T-cell (primary cell): ENCODE measurements around the gene IRAG1. TPM values are rescaled to one million over a fixed set of nuclear protein-coding genes. Genes with fewer than 3 reads are reported as not detected.
"Not testable (repeated sequence)": the region's sequence is repeated elsewhere in the genome, so short reads cannot be mapped to it uniquely, and the experiment has no call there.

ENCODE experiments used
- ATAC-seq, 4 experiments: fragments of 200-7000 bp in 3 of 4; fragments of 150-1000 bp in 1 of 4; cut with Tn5 transposase; replicated peaks in 1 of 4; 1 replicate in 3 of 4; 2 replicates in 1 of 4; pipeline ENCODE4 v1.10.0; 2021; ENCODE audit warnings: moderate library complexity in 3 of 4, mild to moderate bottlenecking in 2 of 4, moderate number of reproducible peaks in 1 of 4
- CTCF ChIA-PET, 2 donors: fragments of 300-600 bp; sonication (Branson Sonifier 250); formaldehyde crosslinking; loops; one replicate each; lab custom pipeline; 2022; ENCODE audit warnings: antibody characterized with exemption in 2 of 2; lab: Charles Lee
- POLR2A ChIA-PET, 2 donors: fragments of 300-600 bp; sonication (Branson Sonifier 250); formaldehyde crosslinking; loops; one replicate each; lab custom pipeline; 2022; ENCODE audit warnings: antibody characterized with exemption in 2 of 2; lab: Charles Lee
- DNase-seq, 35 experiments: peaks; one replicate each; pipeline versions ENCODE4 v3.0.0 to v3.0.0-alpha.2; 2013 to 2023
- H3K27ac ChIP-seq: one replicate; pipeline ENCODE4 v1.5.1; 2013; ENCODE audit warnings: low read length
- H3K27me3 ChIP-seq, 2 experiments: replicated peaks in 1 of 2; 1 replicate in 1 of 2; 2 replicates in 1 of 2; pipeline versions ENCODE4 v1.6.1 to v1.7.0; 2013; ENCODE audit warnings: low read length in 1 of 2, mixed read lengths in 1 of 2; ENCODE audit not compliant: control insufficient read depth in 2 of 2, insufficient read depth in 2 of 2; ENCODE audit errors: extremely low read depth in 1 of 2
- H3K36me3 ChIP-seq, 2 donors: 1 replicate in 1 of 2; 2 replicates in 1 of 2; pipeline versions ENCODE4 v1.6.1 to v1.7.0; 2013; ENCODE audit warnings: low read length in 1 of 2; ENCODE audit not compliant: control insufficient read depth in 2 of 2, insufficient read depth in 1 of 2; ENCODE audit errors: extremely low read depth in 1 of 2
- H3K4me1 ChIP-seq, 2 experiments: 1 replicate in 1 of 2; 2 replicates in 1 of 2; pipeline versions ENCODE4 v1.6.1 to v1.7.0; 2013; ENCODE audit warnings: low read length in 2 of 2, mixed read lengths in 1 of 2; ENCODE audit not compliant: insufficient read depth in 2 of 2, control insufficient read depth in 1 of 2; ENCODE audit errors: extremely low read depth in 1 of 2
- H3K4me3 ChIP-seq, 2 donors: 1 replicate in 1 of 2; 2 replicates in 1 of 2; pipeline versions ENCODE4 v1.5.1 to v1.7.0; 2013; ENCODE audit warnings: mild to moderate bottlenecking in 2 of 2, low read length in 1 of 2, moderate library complexity in 1 of 2; ENCODE audit not compliant: control insufficient read depth in 1 of 2; ENCODE audit errors: extremely low read depth in 1 of 2
- H3K9me3 ChIP-seq: 2 replicates; pipeline ENCODE4 v1.7.0; 2013
- H3K27ac Mint-ChIP-seq, 2 donors: one replicate each; pipeline ENCODE4 v1.8.0; 2020 to 2021; ENCODE audit warnings: mild to moderate bottlenecking in 2 of 2, mixed read lengths in 2 of 2
- H3K27me3 Mint-ChIP-seq, 2 donors: one replicate each; pipeline ENCODE4 v1.8.0; 2021 to 2022; ENCODE audit warnings: mixed read lengths in 2 of 2
- H3K36me3 Mint-ChIP-seq: one replicate; pipeline ENCODE4 v1.8.0; 2021; ENCODE audit warnings: mixed read lengths
- H3K4me1 Mint-ChIP-seq, 3 donors: one replicate each; pipeline ENCODE4 v1.8.0; 2020 to 2022; ENCODE audit warnings: mixed read lengths in 3 of 3, mild to moderate bottlenecking in 1 of 3
- H3K4me3 Mint-ChIP-seq, 3 donors: one replicate each; pipeline ENCODE4 v1.8.0; 2020 to 2022; ENCODE audit warnings: mild to moderate bottlenecking in 3 of 3, mixed read lengths in 3 of 3, moderate library complexity in 3 of 3
- H3K9me3 Mint-ChIP-seq, 3 donors: one replicate each; pipeline ENCODE4 v1.8.0; 2020 to 2022; ENCODE audit warnings: mixed read lengths in 3 of 3
- WGBS: methylation state at CpG from one replicate; pipeline ENCODE4 v1.1.5; 2013; ENCODE audit warnings: missing lambda C conversion rate; ENCODE audit not compliant: insufficient coverage; 5-methylcytosine and 5-hydroxymethylcytosine counted together
- total RNA-seq, 35 experiments: library from RNA in 6 of 35; stranded (reverse) in 6 of 35; fragments of 120-200 nt in 1 of 35; gene quantifications; one replicate each; pipeline versions ENCODE4 v1.2.1 to v1.2.4 and lab custom pipeline; 2013 to 2026

IRAG1 gene
- total RNA-seq, 5 donors from 2014 or later (not counting 1 experiment from before 2014, with no cell fraction given), result 0.06 to 0.20 TPM; not detected in 3

DNA sequence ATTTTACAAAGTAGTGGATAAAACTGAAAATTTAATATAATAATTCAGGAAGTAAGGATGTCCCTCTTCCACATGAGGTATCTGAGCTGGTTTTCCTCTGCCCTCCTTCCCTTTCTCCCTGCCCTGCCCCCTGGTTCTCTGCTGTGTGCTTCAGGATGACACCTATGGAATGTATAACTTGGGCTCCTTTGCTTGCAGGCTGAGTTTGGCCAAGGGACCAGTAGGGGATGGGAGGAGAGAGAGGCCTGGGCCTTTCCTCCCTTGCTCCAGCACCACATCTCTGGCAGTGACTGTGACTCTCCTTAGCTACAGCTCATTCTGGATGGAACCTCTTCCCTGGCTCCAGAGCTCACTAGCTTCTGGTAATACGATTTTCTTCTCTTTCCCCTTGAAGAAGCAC lies 10.1 kb downstream of the IRAG1 start:
- POLR2A ChIA-PET, result interaction anchor here in 1 of 2 donors (0.7 kb wide), 1 partner anchor 949 kb away, joined by 5 read pairs; no protein-coding TSS in a partner anchor
- no CpG with 5 or more reads among the region's 1 CpG for WGBS
- Mint-ChIP-seq H3K4me3 (no peak overlapping the region), H3K27me3 (peaks cover 12 to 16% of the 10 kb centered on the region in 2 donors), H3K9me3 (no peaks in the 10 kb centered on the region), H3K27ac (no peak overlapping the region), H3K4me1 (no peaks in the 10 kb centered on the region), H3K36me3 (no peaks in the 10 kb centered on the region)
- H3K4me1 ChIP-seq, result no peaks in the 10 kb centered on the region
- DNase-seq, result no peak
- H3K27me3 ChIP-seq, result peaks cover 0 to 11% of the 10 kb centered on the region in 2 experiments
- no peak overlapping the region for H3K27ac ChIP-seq
- H3K4me3 ChIP-seq, result no peak overlapping the region
- no peaks in the 10 kb centered on the region for H3K9me3 ChIP-seq
- CTCF ChIA-PET, result interaction anchor here in 1 of 2 donors (0.6 kb wide), 1 partner anchor 318 kb away, joined by 3 read pairs; no protein-coding TSS in a partner anchor
- H3K36me3 ChIP-seq, result no peaks in the 10 kb centered on the region
- no peak for ATAC-seq

DNA sequence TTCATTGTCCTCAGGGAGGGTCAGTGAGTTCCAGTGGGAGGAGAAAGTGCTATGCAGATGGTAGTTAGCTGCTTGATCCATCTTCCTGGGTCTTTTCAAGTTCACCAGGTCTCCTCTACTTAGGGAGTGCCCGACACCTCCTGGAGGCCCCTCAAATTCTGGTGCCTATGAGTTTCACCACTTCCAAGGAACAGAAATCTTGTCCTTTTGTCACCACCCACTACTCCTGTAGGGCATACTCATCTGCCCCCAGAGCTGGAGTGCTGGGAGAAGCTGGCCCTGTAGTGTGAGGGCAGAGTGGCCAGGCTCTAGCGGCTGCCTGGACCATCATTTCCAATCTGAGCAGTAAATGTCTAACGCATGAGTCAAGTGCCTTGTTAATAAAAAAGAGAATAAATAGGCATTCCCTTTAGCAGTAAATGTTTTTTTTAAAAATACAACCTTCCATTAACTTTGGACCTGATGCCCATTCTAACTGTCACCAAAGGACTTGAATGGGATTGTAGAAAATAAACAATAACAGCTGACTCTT lies 12.5 kb downstream of the IRAG1 start:
- no CpG with 5 or more reads among the region's 3 CpGs for WGBS

DNA sequence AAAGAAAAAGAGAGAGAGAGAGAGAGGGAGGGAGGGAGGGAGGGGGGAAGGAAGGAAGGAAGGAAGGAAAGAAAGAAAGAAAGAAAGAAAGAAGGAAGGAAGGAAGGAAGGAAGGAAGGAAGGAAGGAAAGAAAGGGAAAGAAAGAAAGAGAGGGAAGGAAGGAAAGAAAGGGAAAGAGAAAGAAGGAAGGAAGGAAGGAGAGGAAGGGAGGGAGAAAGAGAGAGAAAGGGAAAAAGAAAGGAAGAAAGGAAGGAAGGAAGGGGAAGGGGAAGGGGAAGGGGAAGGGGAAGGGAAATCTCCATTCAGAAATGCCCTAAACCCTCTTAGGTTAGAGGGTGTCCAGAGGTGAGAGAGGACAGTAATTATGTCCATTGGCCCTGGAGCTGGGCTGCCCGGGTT lies 13.3 kb downstream of the IRAG1 start:
- no CpG with 5 or more reads among the region's 1 CpG for whole genome bisulfite sequencing
- POLR2A ChIA-PET, result not testable (repeated sequence)

More for the DNA sequence above, 12.5 kb downstream of the IRAG1 start:
- no peak overlapping the region for H3K27ac Mint-ChIP-seq
- H3K27me3 ChIP-seq, result peaks cover 0 to 15% of the 10 kb centered on the region in 2 experiments
- no peak overlapping the region for H3K4me3 Mint-ChIP-seq
- H3K27ac ChIP-seq, result no peak overlapping the region
- H3K9me3 Mint-ChIP-seq, result no peaks in the 10 kb centered on the region
- H3K4me1 Mint-ChIP-seq, result no peaks in the 10 kb centered on the region
- no peaks in the 10 kb centered on the region for H3K9me3 ChIP-seq
- H3K36me3 Mint-ChIP-seq, result no peaks in the 10 kb centered on the region
- ChIA-PET POLR2A (no interaction called here), CTCF (no interaction called here)
- H3K4me1 ChIP-seq, result no peaks in the 10 kb centered on the region
- peaks cover 31 to 32% of the 10 kb centered on the region in 2 donors for H3K27me3 Mint-ChIP-seq
- DNase-seq (no peak), ATAC-seq (no peak)
- no peaks in the 10 kb centered on the region for H3K36me3 ChIP-seq
- no peak overlapping the region for H3K4me3 ChIP-seq

DNA sequence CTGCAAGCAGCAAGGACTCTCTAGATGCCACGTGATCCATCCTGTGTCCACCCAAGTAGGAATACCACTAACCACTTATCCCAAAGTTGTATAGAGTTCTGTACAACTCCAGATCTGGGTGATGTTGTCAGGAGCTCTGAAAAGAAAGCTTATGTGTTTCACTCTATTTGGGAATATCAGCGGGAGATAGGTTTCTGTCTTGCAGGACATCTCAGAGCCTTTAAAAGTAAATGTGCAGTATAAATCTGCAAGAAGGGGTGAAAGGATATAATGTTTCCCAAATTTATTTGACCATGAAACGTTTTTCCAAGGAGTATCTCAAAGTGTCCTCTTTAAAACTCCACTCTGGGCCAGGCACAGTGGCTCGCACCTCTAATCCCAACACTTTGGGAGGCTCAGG lies 13.9 kb downstream of the IRAG1 start:
- WGBS, result 100% methylated on average over 2 of the region's 4 CpGs
- H3K27me3 Mint-ChIP-seq, result peaks cover 40 to 42% of the 10 kb centered on the region in 2 donors
- POLR2A ChIA-PET, result no interaction called here

More for the DNA sequence above, 13.3 kb downstream of the IRAG1 start:
- H3K4me1 ChIP-seq, H3K27ac ChIP-seq, H3K4me3 Mint-ChIP-seq, H3K36me3 ChIP-seq, H3K4me1 Mint-ChIP-seq, H3K36me3 Mint-ChIP-seq, H3K9me3 ChIP-seq, DNase-seq, H3K9me3 Mint-ChIP-seq, H3K27ac Mint-ChIP-seq, H3K4me3 ChIP-seq, CTCF ChIA-PET, ATAC-seq: not testable (repeated sequence)
- H3K27me3 Mint-ChIP-seq, result peaks cover 37 to 39% of the 10 kb centered on the region in 2 donors
- peaks cover 0 to 21% of the 10 kb centered on the region in 2 experiments for H3K27me3 ChIP-seq

DNA sequence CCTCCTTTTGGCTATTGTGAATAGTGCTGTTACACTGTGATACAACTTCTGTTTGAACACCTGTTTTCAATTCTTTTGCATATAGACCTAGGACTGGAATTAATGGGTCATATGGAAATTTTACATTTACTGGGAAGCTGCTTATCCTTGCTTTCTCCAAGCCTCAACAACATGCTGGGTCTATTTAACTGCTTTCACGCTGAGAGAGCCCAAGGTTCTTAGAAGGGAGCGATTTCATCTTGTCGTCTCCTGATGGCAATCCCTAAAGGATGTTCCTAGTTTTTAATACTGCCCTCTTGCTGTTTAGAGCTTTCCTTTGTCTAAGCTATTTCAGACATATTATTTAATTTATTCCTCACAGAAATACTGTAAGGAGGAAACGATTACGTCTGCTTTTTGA lies 15.5 kb downstream of the IRAG1 start:
- Mint-ChIP-seq H3K9me3 (no peaks in the 10 kb centered on the region), H3K36me3 (no peaks in the 10 kb centered on the region), H3K4me3 (no peak overlapping the region), H3K27me3 (peaks cover 48 to 51% of the 10 kb centered on the region in 2 donors), H3K27ac (no peak overlapping the region), H3K4me1 (peaks cover 0 to 5% (median 3%) of the 10 kb centered on the region in 3 donors)
- no peak overlapping the region for H3K27ac ChIP-seq
- H3K9me3 ChIP-seq, result no peaks in the 10 kb centered on the region
- no peak overlapping the region for H3K4me3 ChIP-seq
- no peak for DNase-seq
- CTCF ChIA-PET, result no interaction called here
- H3K36me3 ChIP-seq, result no peaks in the 10 kb centered on the region
- peaks cover 2 to 4% of the 10 kb centered on the region in 2 experiments for H3K4me1 ChIP-seq
- 67% methylated on average over 1 of the region's 5 CpGs for WGBS
- POLR2A ChIA-PET, result no interaction called here
- ATAC-seq, result no peak
- peaks cover 0 to 30% of the 10 kb centered on the region in 2 experiments for H3K27me3 ChIP-seq

More for the DNA sequence above, 13.9 kb downstream of the IRAG1 start:
- Mint-ChIP-seq H3K27ac (no peak overlapping the region), H3K4me1 (peaks cover 0 to 3% (median 2%) of the 10 kb centered on the region in 3 donors), H3K36me3 (no peaks in the 10 kb centered on the region), H3K9me3 (no peaks in the 10 kb centered on the region), H3K4me3 (no peak overlapping the region)
- CTCF ChIA-PET, result no interaction called here
- DNase-seq (no peak), ATAC-seq (no peak)
- H3K4me1 ChIP-seq, result peaks cover 2 to 4% of the 10 kb centered on the region in 2 experiments
- no peak overlapping the region for H3K4me3 ChIP-seq
- no peak overlapping the region for H3K27ac ChIP-seq
- no peaks in the 10 kb centered on the region for H3K9me3 ChIP-seq
- peaks cover 0 to 27% of the 10 kb centered on the region in 2 experiments for H3K27me3 ChIP-seq
- no peaks in the 10 kb centered on the region for H3K36me3 ChIP-seq

DNA sequence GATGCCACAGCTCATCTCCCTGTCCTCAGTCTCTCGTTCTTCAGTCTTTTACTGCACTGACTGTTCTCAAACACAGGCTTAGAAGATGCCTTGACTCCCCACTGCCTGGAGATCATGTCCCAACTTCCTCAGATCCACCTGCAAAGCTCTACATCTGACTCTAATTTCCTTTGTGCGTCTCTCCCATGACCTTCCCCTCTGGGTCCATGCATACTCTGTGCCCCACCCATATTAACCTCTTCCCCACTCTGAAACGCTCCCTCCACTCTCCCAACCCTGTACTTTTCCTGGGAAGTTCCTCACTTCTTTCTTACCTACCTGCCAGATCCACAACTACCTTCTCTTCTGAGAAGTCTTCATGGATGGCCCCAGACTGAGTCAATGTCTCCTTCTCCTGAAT lies 16.6 kb downstream of the IRAG1 start:
- Mint-ChIP-seq H3K4me1 (peaks cover 0 to 5% (median 3%) of the 10 kb centered on the region in 3 donors), H3K4me3 (no peak overlapping the region), H3K9me3 (no peaks in the 10 kb centered on the region), H3K27ac (no peak overlapping the region), H3K27me3 (peaks cover 52 to 60% of the 10 kb centered on the region in 2 donors), H3K36me3 (no peaks in the 10 kb centered on the region)
- Histone ChIP-seq H3K27ac (no peak overlapping the region), H3K4me1 (peaks cover 2 to 4% of the 10 kb centered on the region in 2 experiments), H3K9me3 (no peaks in the 10 kb centered on the region), H3K27me3 (peaks cover 0 to 33% of the 10 kb centered on the region in 2 experiments), H3K4me3 (no peak overlapping the region), H3K36me3 (no peaks in the 10 kb centered on the region)
- ChIA-PET CTCF (no interaction called here), POLR2A (no interaction called here)
- DNase-seq, result no peak
- no peak for ATAC-seq
- 73% methylated on average over 3 of the region's 3 CpGs for WGBS
